ENCODE data around the gene APCDD1L. TPM values are rescaled to one million over a fixed set of nuclear protein-coding genes. Genes with fewer than 3 reads are reported as not detected.

The APCDD1L gene
- not detected in 2 replicates for total RNA-seq

DNA sequence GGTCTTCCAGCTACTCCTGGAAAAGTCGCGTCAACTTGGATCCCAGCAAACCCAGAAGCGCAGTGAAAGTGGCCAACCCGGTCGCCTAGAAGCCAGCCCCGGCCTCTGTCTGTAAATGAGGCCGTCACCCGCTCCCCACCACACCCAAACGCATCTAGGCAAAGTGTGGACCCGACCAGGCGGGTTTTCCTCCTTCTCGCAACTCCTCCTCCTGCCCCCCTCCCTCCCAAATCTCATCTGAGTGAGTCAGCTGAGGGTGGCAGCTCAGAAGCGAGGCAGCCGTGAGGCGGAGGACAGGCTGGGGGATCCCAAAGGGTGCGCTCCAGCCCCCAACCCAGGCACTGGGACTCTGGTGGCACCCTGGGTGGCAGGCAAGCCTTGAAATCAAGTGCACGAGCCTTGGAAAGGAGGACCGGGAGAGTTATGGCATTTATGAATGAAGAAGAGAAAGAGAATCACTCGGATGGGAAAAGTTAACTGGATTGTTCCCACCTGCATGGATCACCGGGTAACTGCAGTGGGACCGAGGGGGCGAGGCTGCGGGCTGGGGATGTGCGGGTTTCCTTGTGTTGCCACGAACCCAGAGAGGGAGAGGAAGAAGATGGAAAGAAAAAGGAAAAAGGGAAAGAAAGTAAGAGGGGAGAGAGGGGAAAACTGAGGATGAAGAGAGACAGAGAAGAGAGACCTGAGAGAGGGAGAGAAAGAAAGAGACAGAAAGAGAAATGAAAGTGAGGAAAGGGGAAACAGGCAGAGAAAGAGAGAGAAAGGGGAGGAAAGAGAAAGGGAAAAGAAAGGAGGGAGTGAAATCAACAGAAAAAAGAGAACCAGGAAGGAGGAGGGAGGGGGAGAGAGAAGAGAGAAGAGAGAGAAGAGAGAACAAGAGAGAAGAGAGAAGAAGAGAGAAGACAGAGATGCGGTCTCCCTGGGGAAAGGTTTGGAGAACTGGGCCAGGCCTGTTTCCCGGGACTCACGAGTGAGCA, at the start of gene APCDD1L:
TSS of gene APCDD1L (minus strand) at position 167 of the 980 bp plus-strand sequence. CDS start 692 bp downstream, outside the sequence.
- Mint-ChIP-seq H3K27ac (no peak within 1 kb of the TSS), H3K4me1 (ENCODE audit: low read depth) (no peaks in the 10 kb centered on the region), H3K4me3 (ENCODE audit: low read depth) (no peak within 1 kb of the TSS), H3K27me3 (ENCODE audit: low read depth) (peaks cover 37% of the 10 kb centered on the region), H3K36me3 (ENCODE audit: low read depth) (no peaks in the 10 kb centered on the region), H3K9me3 (no peaks in the 10 kb centered on the region)
- intact Hi-C loops (cut with micrococcal nuclease), result no loop called here
- no peak for DNase-seq (ENCODE audit: low spot score)

DNA sequence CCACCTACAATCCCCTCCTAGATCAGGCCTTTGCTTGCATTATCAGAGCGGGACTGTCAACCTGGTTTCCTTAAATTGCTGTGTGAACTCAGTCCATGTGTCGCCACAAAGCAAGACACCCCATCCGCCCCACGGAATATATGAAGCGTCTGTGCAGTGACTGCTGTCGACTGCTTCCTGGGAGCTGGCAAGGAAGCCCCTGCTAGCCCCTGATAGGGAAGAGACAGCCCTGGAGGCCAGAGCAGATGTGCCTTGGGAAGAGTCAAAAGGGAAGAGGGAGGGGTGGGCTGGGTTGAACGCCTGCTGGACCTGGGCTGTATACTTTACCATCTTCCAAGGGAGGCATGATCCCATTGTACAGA, 44.1 kb upstream of the APCDD1L start:
- Mint-ChIP-seq H3K36me3 (ENCODE audit: low read depth) (no peaks in the 10 kb centered on the region), H3K27me3 (ENCODE audit: low read depth) (peaks cover 19% of the 10 kb centered on the region), H3K9me3 (no peaks in the 10 kb centered on the region), H3K4me1 (ENCODE audit: low read depth) (no peaks in the 10 kb centered on the region), H3K27ac (no peak overlapping the region), H3K4me3 (ENCODE audit: low read depth) (no peak overlapping the region)
- DNase-seq (ENCODE audit: low spot score), result no peak
- intact Hi-C loops (cut with micrococcal nuclease), result no loop called here

DNA sequence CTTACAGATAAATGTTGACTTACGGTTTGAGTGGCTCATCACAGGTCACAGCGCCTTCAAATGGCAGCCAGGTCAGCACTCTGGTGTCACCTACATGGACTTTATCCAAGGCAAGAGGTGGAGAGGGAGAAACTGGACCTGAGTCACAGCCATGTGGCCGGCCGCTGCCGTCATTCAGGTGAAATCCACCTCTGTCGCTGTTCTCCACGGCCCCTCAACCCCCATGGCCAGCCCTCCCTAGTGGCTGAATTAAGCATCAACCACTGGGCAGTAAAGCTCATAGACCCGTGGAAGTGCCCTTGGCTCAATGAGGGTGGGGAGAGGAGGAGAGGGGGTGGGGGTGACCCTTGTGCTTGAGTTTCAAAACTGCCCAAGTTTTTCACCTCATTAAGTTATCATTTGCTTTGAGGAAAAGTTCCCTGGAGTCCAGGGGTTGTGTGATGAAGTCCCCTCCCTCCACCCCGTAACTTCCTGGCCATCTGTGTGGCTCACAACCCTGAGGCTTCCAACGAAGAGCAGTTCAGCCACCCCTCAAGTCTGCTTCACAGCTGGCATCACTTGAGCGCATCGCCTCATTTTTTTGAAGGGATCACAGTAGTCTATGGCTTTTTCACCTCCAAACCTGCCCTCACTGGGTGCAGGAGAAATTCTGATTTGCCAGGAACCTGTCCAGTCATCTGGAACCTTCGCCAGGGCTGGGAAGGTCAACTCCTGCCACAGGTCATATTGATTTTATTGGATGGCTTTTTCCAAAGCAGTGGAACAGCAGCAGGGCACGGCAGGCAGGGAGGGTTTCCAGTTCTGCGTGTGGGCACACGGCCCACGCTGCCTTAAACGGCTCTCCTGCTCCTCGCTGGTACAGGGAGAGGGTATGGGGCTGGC, 43.5 kb upstream of the APCDD1L start:
- Mint-ChIP-seq H3K27ac (no peak overlapping the region), H3K4me1 (ENCODE audit: low read depth) (no peaks in the 10 kb centered on the region), H3K27me3 (ENCODE audit: low read depth) (peaks cover 20% of the 10 kb centered on the region), H3K9me3 (no peaks in the 10 kb centered on the region), H3K4me3 (ENCODE audit: low read depth) (no peak overlapping the region), H3K36me3 (ENCODE audit: low read depth) (no peaks in the 10 kb centered on the region)
- intact Hi-C loops (cut with micrococcal nuclease), result no loop called here
- DNase-seq (ENCODE audit: low spot score), result no peak

DNA sequence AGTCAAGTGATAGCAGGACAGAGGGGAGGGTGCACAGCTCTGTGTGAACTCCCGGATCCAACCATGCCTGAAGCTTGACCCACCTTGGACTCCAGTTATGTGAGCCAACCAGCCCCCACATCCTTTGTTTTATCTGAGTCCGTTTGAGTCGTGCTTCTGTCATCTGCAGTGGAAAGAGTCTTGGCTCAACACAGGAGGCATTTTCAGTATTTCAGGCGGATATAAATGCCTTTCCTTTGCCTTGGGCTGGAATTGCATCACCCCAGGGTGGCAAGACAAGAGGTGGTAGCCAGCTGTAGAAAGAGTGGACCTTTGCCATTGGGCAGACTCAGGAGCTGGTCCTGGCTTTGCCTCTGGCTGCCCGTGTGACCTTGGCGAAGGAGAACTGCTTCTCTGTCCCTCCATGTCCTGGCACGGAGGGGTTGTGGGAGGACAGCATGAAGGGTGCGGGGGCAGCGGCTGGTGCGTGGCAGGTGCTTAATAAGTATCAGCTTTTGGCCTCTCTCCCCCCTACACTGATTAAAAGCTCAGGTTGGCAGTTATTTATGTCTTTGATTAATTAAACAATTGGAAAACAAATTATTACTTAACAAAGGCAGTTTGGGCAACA, 42.6 kb upstream of the APCDD1L start:
- H3K27me3 Mint-ChIP-seq (ENCODE audit: low read depth), result peaks cover 24% of the 10 kb centered on the region
- no peak overlapping the region for H3K27ac Mint-ChIP-seq
- H3K4me3 Mint-ChIP-seq (ENCODE audit: low read depth), result no peak overlapping the region
- H3K36me3 Mint-ChIP-seq (ENCODE audit: low read depth), result no peaks in the 10 kb centered on the region
- intact Hi-C loops (cut with micrococcal nuclease), result no loop called here
- DNase-seq (ENCODE audit: low spot score), result no peak
- H3K9me3 Mint-ChIP-seq, result no peaks in the 10 kb centered on the region
- no peaks in the 10 kb centered on the region for H3K4me1 Mint-ChIP-seq (ENCODE audit: low read depth)

DNA sequence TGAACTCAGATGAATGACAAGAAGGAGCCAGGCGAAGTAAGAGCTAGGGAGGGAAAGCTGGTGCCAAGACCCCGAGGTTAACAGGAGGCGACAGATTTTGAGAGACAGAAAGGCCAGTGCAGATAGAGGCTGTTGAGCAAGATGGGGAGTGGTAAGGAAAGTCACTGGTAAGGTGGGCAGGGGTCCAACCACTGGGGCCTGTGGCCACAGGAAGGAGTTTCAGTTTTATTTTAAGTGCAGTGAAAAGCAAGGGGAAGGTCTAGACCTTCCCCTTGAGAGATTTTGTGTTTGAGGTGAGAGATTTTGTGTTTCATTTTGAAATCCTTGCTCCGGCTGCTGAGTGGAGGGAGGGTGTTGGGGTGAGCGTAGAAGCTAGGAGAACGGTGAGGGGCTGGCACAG, 41.8 kb upstream of the APCDD1L start:
- H3K36me3 Mint-ChIP-seq (ENCODE audit: low read depth), result no peaks in the 10 kb centered on the region
- no peak overlapping the region for H3K27ac Mint-ChIP-seq
- intact Hi-C loops (cut with micrococcal nuclease), result no loop called here
- no peaks in the 10 kb centered on the region for H3K4me1 Mint-ChIP-seq (ENCODE audit: low read depth)
- peaks cover 22% of the 10 kb centered on the region for H3K27me3 Mint-ChIP-seq (ENCODE audit: low read depth)
- H3K9me3 Mint-ChIP-seq, result no peaks in the 10 kb centered on the region
- no peak overlapping the region for H3K4me3 Mint-ChIP-seq (ENCODE audit: low read depth)
- no peak for DNase-seq (ENCODE audit: low spot score)

DNA sequence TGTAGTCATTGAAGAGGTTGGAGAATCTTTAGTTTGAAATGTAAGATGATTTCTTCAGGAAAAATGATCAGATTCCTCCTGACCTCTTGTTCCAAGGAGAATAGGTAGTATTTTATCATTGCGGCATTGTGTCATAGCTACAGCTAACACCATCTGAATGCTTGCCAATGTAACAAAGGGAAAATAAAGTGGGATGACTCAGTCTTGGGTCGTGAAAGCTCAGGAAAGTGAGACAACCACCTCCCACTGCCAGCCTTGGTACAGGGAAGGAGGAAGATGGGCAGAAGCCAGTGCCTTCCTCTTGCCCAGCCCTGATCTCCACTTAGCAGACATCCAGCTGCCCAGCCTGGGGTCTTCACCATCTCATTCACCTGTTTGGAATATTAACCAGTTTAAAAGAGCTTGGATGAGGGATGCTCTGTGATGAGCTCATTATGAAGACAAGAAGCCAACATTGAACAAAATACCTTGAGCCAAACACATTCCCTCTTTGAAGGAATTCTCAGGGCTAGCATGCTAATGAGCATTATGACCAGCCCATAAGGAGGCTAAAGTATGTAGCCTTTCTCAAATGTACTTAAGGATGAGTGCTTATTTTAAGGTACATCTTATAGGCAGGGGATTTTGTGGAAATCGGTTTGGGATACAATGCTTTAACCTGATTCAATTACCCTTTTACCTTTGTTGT, 40.0 kb upstream of the APCDD1L start:
- Mint-ChIP-seq H3K9me3 (no peaks in the 10 kb centered on the region), H3K27ac (no peak overlapping the region)

DNA sequence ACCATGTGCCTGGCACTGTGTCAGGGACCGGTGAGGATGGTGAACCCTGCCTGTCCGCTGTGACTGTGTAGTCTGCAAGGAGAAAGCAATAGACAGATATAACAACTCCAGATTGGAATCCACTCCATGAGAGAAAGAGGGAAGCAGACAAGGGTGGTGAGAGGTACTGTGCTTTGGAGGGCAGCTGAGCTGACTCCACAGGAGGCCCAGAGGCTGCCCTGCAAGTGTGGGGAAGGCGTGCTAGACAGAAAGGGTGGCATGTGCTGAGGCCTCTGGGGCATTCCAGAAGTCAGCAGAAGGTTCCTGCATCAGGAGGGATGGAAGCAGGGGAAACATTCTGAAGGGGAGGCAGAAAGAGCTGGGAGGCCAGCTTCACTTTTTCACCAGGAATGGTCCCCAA, 39.3 kb upstream of the APCDD1L start:
- peaks cover 17% of the 10 kb centered on the region for H3K27me3 Mint-ChIP-seq (ENCODE audit: low read depth)
- intact Hi-C loops (cut with micrococcal nuclease), result no loop called here
- H3K9me3 Mint-ChIP-seq, result no peaks in the 10 kb centered on the region
- no peak for DNase-seq (ENCODE audit: low spot score)
- H3K4me3 Mint-ChIP-seq (ENCODE audit: low read depth), result no peak overlapping the region
- no peaks in the 10 kb centered on the region for H3K4me1 Mint-ChIP-seq (ENCODE audit: low read depth)
- no peak overlapping the region for H3K27ac Mint-ChIP-seq
- no peaks in the 10 kb centered on the region for H3K36me3 Mint-ChIP-seq (ENCODE audit: low read depth)

More for the DNA sequence above, 40.0 kb upstream of the APCDD1L start:
- Mint-ChIP-seq H3K4me1 (ENCODE audit: low read depth) (no peaks in the 10 kb centered on the region), H3K4me3 (ENCODE audit: low read depth) (no peak overlapping the region), H3K27me3 (ENCODE audit: low read depth) (peaks cover 17% of the 10 kb centered on the region), H3K36me3 (ENCODE audit: low read depth) (no peaks in the 10 kb centered on the region)
- intact Hi-C loops (cut with micrococcal nuclease), result no loop called here
- no peak for DNase-seq (ENCODE audit: low spot score)

DNA sequence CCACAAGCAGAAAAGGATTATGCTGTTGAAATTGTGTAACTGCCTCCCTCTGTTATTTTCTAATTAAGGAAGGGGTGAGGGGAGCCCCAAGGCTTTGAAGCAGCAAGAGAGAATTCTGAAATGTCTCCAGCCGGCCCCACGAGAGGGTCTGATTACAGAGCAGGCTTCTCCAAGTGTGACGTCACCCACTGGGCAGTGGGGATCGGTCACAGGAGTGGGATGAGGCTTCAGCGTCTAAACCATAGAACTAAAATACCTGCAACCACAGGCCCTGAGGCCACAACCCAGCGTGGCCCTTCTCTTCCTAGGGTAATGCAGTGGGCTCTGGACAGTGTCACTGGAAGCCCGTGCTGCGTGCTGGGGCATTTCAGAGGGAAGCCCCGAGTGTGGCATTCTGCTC, 38.6 kb upstream of the APCDD1L start:
- no peak for DNase-seq (ENCODE audit: low spot score)
- H3K4me3 Mint-ChIP-seq (ENCODE audit: low read depth), result no peak overlapping the region
- H3K36me3 Mint-ChIP-seq (ENCODE audit: low read depth), result no peaks in the 10 kb centered on the region
- H3K27ac Mint-ChIP-seq, result no peak overlapping the region
- no peaks in the 10 kb centered on the region for H3K9me3 Mint-ChIP-seq
- intact Hi-C loops (cut with micrococcal nuclease), result no loop called here
- peaks cover 18% of the 10 kb centered on the region for H3K27me3 Mint-ChIP-seq (ENCODE audit: low read depth)
- H3K4me1 Mint-ChIP-seq (ENCODE audit: low read depth), result no peaks in the 10 kb centered on the region

DNA sequence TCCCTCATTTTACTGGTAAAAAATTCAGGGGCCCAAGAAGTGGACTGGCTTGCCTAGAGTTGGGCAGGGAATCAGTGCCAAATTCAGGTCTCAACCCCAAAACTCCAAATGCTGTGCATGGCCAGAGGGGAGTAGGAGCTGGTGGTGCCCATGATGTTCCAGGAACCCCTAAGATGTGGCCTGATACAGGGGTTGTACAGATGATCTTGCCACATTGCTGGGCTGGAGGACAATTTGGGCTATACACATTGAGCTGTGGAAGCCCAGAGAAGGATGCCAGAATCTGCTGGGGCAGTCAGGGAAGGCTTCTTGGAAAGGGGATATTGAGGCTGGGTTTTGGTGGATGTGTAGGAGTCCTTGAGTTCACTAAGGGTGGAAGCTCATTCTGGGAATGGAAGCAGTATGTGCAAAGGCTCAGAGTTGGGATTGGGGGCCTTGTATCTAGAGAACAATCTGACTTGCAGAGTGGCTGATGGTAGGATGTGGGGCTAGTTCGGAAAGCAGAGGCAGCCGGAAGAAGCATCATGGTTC, 38.0 kb upstream of the APCDD1L start:
- no peaks in the 10 kb centered on the region for H3K36me3 Mint-ChIP-seq (ENCODE audit: low read depth)
- H3K27me3 Mint-ChIP-seq (ENCODE audit: low read depth), result peaks cover 18% of the 10 kb centered on the region
- H3K9me3 Mint-ChIP-seq, result no peaks in the 10 kb centered on the region

DNA sequence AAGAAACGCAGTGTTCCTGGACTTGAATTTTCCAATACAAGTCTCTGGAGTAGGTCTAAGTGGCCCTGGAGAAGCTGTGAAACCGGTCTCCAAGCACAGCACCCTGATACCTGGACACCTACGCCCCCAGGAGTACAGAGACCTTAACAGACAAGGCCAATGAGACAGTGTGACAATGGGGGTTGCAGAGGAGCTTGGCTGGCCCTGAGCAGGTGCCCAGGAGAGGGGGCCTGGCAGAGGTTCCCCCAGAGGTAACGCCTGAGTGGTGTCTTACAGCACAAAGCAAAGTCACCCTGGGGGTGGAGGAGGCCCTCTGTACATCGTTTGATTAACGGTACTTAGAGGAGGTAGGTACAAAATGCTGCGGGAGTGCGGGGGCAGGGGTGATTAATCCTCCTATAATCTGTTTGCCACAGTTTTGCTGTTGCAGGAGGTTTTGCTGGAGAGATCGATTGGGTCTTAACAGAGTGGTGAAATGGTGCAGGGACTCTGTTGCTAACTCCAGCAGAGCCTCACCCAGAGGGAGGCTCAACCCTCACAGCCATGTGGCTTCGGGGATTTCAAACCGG, 37.3 kb upstream of the APCDD1L start:
- no peaks in the 10 kb centered on the region for H3K36me3 Mint-ChIP-seq (ENCODE audit: low read depth)
- no peak overlapping the region for H3K27ac Mint-ChIP-seq
- H3K27me3 Mint-ChIP-seq (ENCODE audit: low read depth), result peaks cover 19% of the 10 kb centered on the region
- no peaks in the 10 kb centered on the region for H3K9me3 Mint-ChIP-seq
- no peak for DNase-seq (ENCODE audit: low spot score)
- intact Hi-C loops (cut with micrococcal nuclease), result no loop called here
- no peaks in the 10 kb centered on the region for H3K4me1 Mint-ChIP-seq (ENCODE audit: low read depth)
- H3K4me3 Mint-ChIP-seq (ENCODE audit: low read depth), result no peak overlapping the region

More for the DNA sequence above, 38.0 kb upstream of the APCDD1L start:
- DNase-seq (ENCODE audit: low spot score), result no peak
- intact Hi-C loops (cut with micrococcal nuclease), result no loop called here
- no peak overlapping the region for H3K27ac Mint-ChIP-seq
- H3K4me1 Mint-ChIP-seq (ENCODE audit: low read depth), result no peaks in the 10 kb centered on the region
- no peak overlapping the region for H3K4me3 Mint-ChIP-seq (ENCODE audit: low read depth)

DNA sequence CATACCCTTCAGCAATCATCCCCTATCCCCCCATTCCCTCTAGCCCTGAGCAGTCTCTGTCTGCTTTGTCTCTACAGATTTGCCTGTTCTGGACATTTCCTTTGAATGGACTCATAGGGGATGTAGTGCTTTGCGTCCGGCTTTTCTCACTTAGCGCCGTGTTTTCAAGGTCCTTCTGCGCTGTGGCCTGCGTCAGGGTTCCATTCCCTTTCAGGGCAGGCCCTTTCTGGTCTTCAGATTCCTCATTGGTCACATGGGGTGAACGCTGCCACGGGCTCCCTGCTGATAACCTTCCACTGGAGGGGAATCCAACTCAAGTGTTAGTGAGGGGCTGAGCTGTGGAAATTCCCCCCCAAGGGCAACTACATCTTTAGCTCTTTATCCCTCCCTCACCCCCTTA, 36.4 kb upstream of the APCDD1L start:
- H3K27ac Mint-ChIP-seq, result no peak overlapping the region
- intact Hi-C loops (cut with micrococcal nuclease), result no loop called here
- H3K4me3 Mint-ChIP-seq (ENCODE audit: low read depth), result no peak overlapping the region
- DNase-seq (ENCODE audit: low spot score), result no peak
- no peaks in the 10 kb centered on the region for H3K4me1 Mint-ChIP-seq (ENCODE audit: low read depth)
- H3K36me3 Mint-ChIP-seq (ENCODE audit: low read depth), result no peaks in the 10 kb centered on the region
- H3K9me3 Mint-ChIP-seq, result no peaks in the 10 kb centered on the region
- peaks cover 14% of the 10 kb centered on the region for H3K27me3 Mint-ChIP-seq (ENCODE audit: low read depth)

Data from activated T-helper 2 cell treated with anti-CD3 and anti-CD28 coated beads, Interferon-gamma antibody, Interleukin-2, Interleukin-4, amounts not matched to agents 10 μg/mL and 5 μg/mL and 100 μg/mL, durations not matched to agents 14 hours and 24 hours and 36 hours (primary cell).